HepG2 (cell line): ENCODE measurements around the gene ARHGAP20. TPM values are rescaled to one million over a fixed set of nuclear protein-coding genes. Genes with fewer than 3 reads are reported as not detected.
A peak's percentile ranks its signal among the peaks of the same experiment; 100 is the strongest.

Source experiments
- ATAC-seq: fragments of 200-7000 bp; cut with Tn5 transposase; 3 replicates; pipeline ENCODE4 v1.9.1; 2020; ENCODE audit warnings: mild to moderate bottlenecking, moderate library complexity
- BruUV-seq: library from RNA; stranded (reverse); fragments of 400-500 nt; replicated peaks from 2 replicates; lab custom pipeline; 2021; lab: Mats Ljungman, UMichigan
- CTCF ChIA-PET: fragments of 300-600 bp; formaldehyde crosslinking; extraction: SDS; loops from one replicate; lab custom pipeline; 2021; ENCODE audit warnings: low total read pairs, inconsistent platforms, low intra/inter-chr PET ratio; lab: Yijun Ruan, JAX
- POLR2A ChIA-PET: fragments of 350-600 bp; sonication (Branson Sonifier 250); formaldehyde crosslinking; loops from one replicate; lab custom pipeline; 2020; ENCODE audit warnings: antibody characterized with exemption, inconsistent platforms; lab: Yijun Ruan, JAX
- DNase-seq: peaks from one replicate; pipeline ENCODE4 v3.0.0-alpha.2; 2015; ENCODE audit warnings: low spot score
- FAIRE-seq: peaks from 3 replicates; lab custom pipeline; 2011; peaks lifted over from hg19 to GRCh38; lab: Jason Lieb, UNC
- H2AFZ ChIP-seq: one replicate; pipeline ENCODE4 v1.6.1; 2011; ENCODE audit warnings: low read length, inconsistent platforms
- H3K27ac ChIP-seq: fragments of 300-600 bp; 3 replicates; pipeline ENCODE4 v1.8.0; 2011; ENCODE audit warnings: mixed run types, mild to moderate bottlenecking, mixed read lengths, low read length, inconsistent platforms; ENCODE audit not compliant: insufficient read depth; ENCODE audit errors: extremely low read length
- H3K27me3 ChIP-seq, 2 experiments: fragments of 200-600 bp in 1 of 2; 2 replicates in 1 of 2; 3 replicates in 1 of 2; pipeline versions ENCODE4 v1.6.0 to v1.8.0; 2011; ENCODE audit warnings: low read length in 2 of 2, mild to moderate bottlenecking in 2 of 2, moderate library complexity in 2 of 2, inconsistent platforms in 1 of 2; ENCODE audit not compliant: insufficient read depth in 2 of 2, control insufficient read depth in 1 of 2
- H3K36me3 ChIP-seq, 2 experiments: fragments of 200-600 bp in 1 of 2; replicated peaks in 1 of 2; 2 replicates in 1 of 2; 3 replicates in 1 of 2; pipeline versions ENCODE4 v1.5.1 to v1.8.0; 2011; ENCODE audit warnings: low read length in 2 of 2, inconsistent platforms in 1 of 2; ENCODE audit not compliant: insufficient read depth in 2 of 2, control insufficient read depth in 1 of 2
- H3K4me1 ChIP-seq: 2 replicates; pipeline ENCODE4 v1.5.1; 2012; ENCODE audit warnings: low read length, inconsistent platforms; ENCODE audit not compliant: insufficient read depth
- H3K4me2 ChIP-seq: 2 replicates; pipeline ENCODE4 v1.6.0; 2011; ENCODE audit warnings: low read depth, low read length, inconsistent platforms
- H3K4me3 ChIP-seq, 3 experiments: fragments of 200-600 bp in 1 of 3; sonication (generic), shearing (Covaris generic) in 1 of 3; replicated peaks in 1 of 3; 2 replicates each; pipeline ENCODE4 v1.5.1; 2011 to 2016; ENCODE audit warnings: low read length in 3 of 3, inconsistent platforms in 2 of 3, low read depth in 2 of 3, mild to moderate bottlenecking in 2 of 3, control low read depth in 1 of 3, mixed read lengths in 1 of 3; ENCODE audit not compliant: insufficient read depth in 1 of 3
- H3K79me2 ChIP-seq: one replicate; pipeline ENCODE4 v1.6.1; 2011; ENCODE audit warnings: low read length, inconsistent platforms; ENCODE audit not compliant: insufficient read depth
- H3K9ac ChIP-seq: 2 replicates; pipeline ENCODE4 v1.6.0; 2011; ENCODE audit warnings: mild to moderate bottlenecking, low read depth, low read length, inconsistent platforms; ENCODE audit not compliant: insufficient read depth
- H3K9me3 ChIP-seq: 2 replicates; pipeline ENCODE4 v1.5.1; 2012; ENCODE audit warnings: mild to moderate bottlenecking, low read length
- H4K20me1 ChIP-seq: 2 replicates; pipeline ENCODE4 v1.6.0; 2011; ENCODE audit warnings: inconsistent platforms, mild to moderate bottlenecking, low read length, moderate library complexity; ENCODE audit not compliant: insufficient read depth
- AFF4 ChIP-seq: sonication (generic); formaldehyde crosslinking; IDR thresholded peaks from 2 replicates; pipeline ENCODE4 v1.4.0; 2020; ENCODE audit warnings: missing genetic modification reagents
- FUBP1 ChIP-seq: sonication (generic); formaldehyde crosslinking; IDR thresholded peaks from 2 replicates; pipeline ENCODE4 v1.5.1; 2020; ENCODE audit warnings: missing genetic modification reagents, mild to moderate bottlenecking, borderline replicate concordance
- LCORL ChIP-seq, 2 experiments: fragments of 450-650 bp in 1 of 2; sonication (generic) in 1 of 2; formaldehyde crosslinking in 1 of 2; IDR thresholded peaks; 2 replicates each; pipeline versions ENCODE4 v1.5.0 to v1.6.1; 2017 to 2020; ENCODE audit warnings: antibody characterized with exemption in 1 of 2, missing genetic modification reagents in 1 of 2
- MAFK ChIP-seq, 2 experiments: IDR thresholded peaks in 1 of 2; conservative IDR thresholded peaks in 1 of 2; 2 replicates each; pipeline ENCODE4 v1.6.1; 2011; ENCODE audit warnings: improper control_type of control experiment in 2 of 2, low read length in 2 of 2
- NFE2L2 ChIP-seq: fragments of 150-350 bp; IDR thresholded peaks from 2 replicates; pipeline ENCODE4 v1.6.1; 2014; ENCODE audit warnings: low read length
- SNRNP70 ChIP-seq: fragments of 200-400 bp; formaldehyde crosslinking; IDR thresholded peaks from 2 replicates; pipeline ENCODE4 v1.6.1; 2017; ENCODE audit warnings: mild to moderate bottlenecking, low read depth, low read length, moderate library complexity
- TCF12 ChIP-seq, 2 experiments: fragments of 450-650 bp in 1 of 2; sonication (generic) in 1 of 2; formaldehyde crosslinking in 1 of 2; IDR thresholded peaks; 2 replicates each; pipeline versions ENCODE4 v1.6.1 to v1.8.0; 2017 to 2022; ENCODE audit warnings: antibody characterized with exemption in 1 of 2, mild to moderate bottlenecking in 1 of 2, missing genetic modification reagents in 1 of 2, moderate library complexity in 1 of 2
- ZFP1 ChIP-seq: IDR thresholded peaks from 2 replicates; pipeline ENCODE4 v1.6.1; 2016
- ZNF343 ChIP-seq: sonication (generic); formaldehyde crosslinking; IDR thresholded peaks from 2 replicates; pipeline ENCODE4 v1.4.0; 2020; ENCODE audit warnings: mild to moderate bottlenecking, missing genetic modification reagents
- ZNF430 ChIP-seq: sonication (generic); formaldehyde crosslinking; IDR thresholded peaks from 2 replicates; pipeline ENCODE4 v1.9.0; 2021; ENCODE audit warnings: mild to moderate bottlenecking, missing genetic modification reagents
- ZNF670 ChIP-seq: sonication (generic); formaldehyde crosslinking; IDR thresholded peaks from 2 replicates; pipeline ENCODE4 v1.8.0; 2022; ENCODE audit warnings: mild to moderate bottlenecking, missing genetic modification reagents, borderline replicate concordance
- ZNF790 ChIP-seq: sonication (generic); formaldehyde crosslinking; IDR thresholded peaks from 2 replicates; pipeline ENCODE4 v1.8.0; 2022; ENCODE audit warnings: missing genetic modification reagents, mild to moderate bottlenecking, borderline replicate concordance
- in situ Hi-C: cut with HindIII; loops from 2 replicates; pipeline ENCODE4 v1.10.0; 2017; ENCODE audit warnings: low pct_unique_long_range_greater_than_20kb; ENCODE audit not compliant: extremely low pct_ligation_motif_present
- intact Hi-C: fragments of 100-400 bp; cut with micrococcal nuclease; formaldehyde crosslinking; loops from one replicate; pipeline ENCODE4 v1.10.0; 2022; ENCODE audit not compliant: unreplicated experiment
- polyA plus RNA-seq, 8 experiments: library from polyadenylated mRNA; depleted of rRNA in 3 of 8; stranded (reverse) in 7 of 8; unstranded in 1 of 8; fragments of >200 nt; fragmentation: Illumina TruSeq in 4 of 8; extraction: Trizol in 4 of 8; gene quantifications; 2 replicates each; pipeline versions ENCODE4 v1.2.1 to v1.2.3, GENCODE V29; 2011 to 2016; ENCODE audit warnings: low read depth in 4 of 8, missing spikeins in 1 of 8, mixed read lengths in 1 of 8; ENCODE audit not compliant: insufficient read depth in 1 of 8
- total RNA-seq, 5 experiments: library from RNA; depleted of rRNA; stranded (reverse); fragments of >200 nt; fragmentation: Illumina TruSeq; extraction: Trizol; gene quantifications; 2 replicates each; pipeline ENCODE4 v1.2.3, GENCODE V29; 2016; ENCODE audit warnings: low read depth in 1 of 5

Gene ARHGAP20
- total and polyA plus RNA-seq, 2 of the 13 experiments (the other 11 are each of a cell fraction or from before 2014, with no cell fraction given): not detected

- Histone ChIP-seq H3K4me1 (no peaks in the 10 kb centered on the region), H2AFZ (no peak overlapping the region), H3K27ac (no peak overlapping the region), H3K27me3 (no peaks in the 10 kb centered on the region), H3K4me2 (no peak overlapping the region), H3K4me3 (no peak overlapping the region), H3K36me3 (no peaks in the 10 kb centered on the region), H4K20me1 (no peaks in the 10 kb centered on the region), H3K9me3 (peaks cover 10% of the 10 kb centered on the region; the same call in 1 of the 2 replicates), H3K79me2 (no peaks in the 10 kb centered on the region), H3K9ac (no peak overlapping the region)
- in situ Hi-C loops: no loop called here
- DNase-seq (no peak), FAIRE-seq (no peak), ATAC-seq (no peak)
- intact Hi-C loops: no loop called here
- POLR2A ChIA-PET: no interaction called here
- peak; percentile 55; the same call in 1 of the 2 replicates for TF ChIP-seq NFE2L2
- TF ChIP-seq ZNF430 (CRISPR knock-in tag): no peak
- no peak for TF ChIP-seq ZNF343 (CRISPR knock-in tag)
- no peak for TF ChIP-seq SNRNP70
- TF ChIP-seq TCF12 (IDR thresholded peaks at IDR 0.05): no peak
- TF ChIP-seq TCF12 (CRISPR knock-in tag; IDR thresholded peaks at IDR 0.05): no peak
- no peak for TF ChIP-seq FUBP1 (CRISPR knock-in tag)
- TF ChIP-seq ZNF670 (CRISPR knock-in tag): no peak
- no peak for TF ChIP-seq ZNF790 (CRISPR knock-in tag)
- TF ChIP-seq AFF4 (CRISPR knock-in tag): no peak
- no peak for TF ChIP-seq LCORL (IDR thresholded peaks at IDR 0.05)
- no peak for TF ChIP-seq LCORL (CRISPR knock-in tag; IDR thresholded peaks at IDR 0.05)
- peak in 1 of 2 experiments; percentile 0; a peak in 1 of 4 replicates for TF ChIP-seq MAFK (conservative IDR thresholded peaks at IDR 0.05 in 1 of 2, IDR thresholded peaks at IDR 0.05 in 1 of 2; ENCODE audit: low read length in 2 of 2)
- no peak for TF ChIP-seq ZFP1 (CRISPR knock-in tag)
- CTCF ChIA-PET: no interaction called here
- no TSS peak for BruUV-seq
Measured at GRCh38 chr11:110750100-110750499, 37.9 kb upstream of the ARHGAP20 start.
